H1 (cell line): Measurements from ENCODE around the gene PAXIP1. TPM values are rescaled to one million over a fixed set of nuclear protein-coding genes. Genes with fewer than 3 reads are reported as not detected.
A peak's percentile ranks its signal among the peaks of the same experiment; 100 is the strongest.
"Not testable (repeated sequence)": the region's sequence is repeated elsewhere in the genome, so short reads cannot be mapped to it uniquely, and the experiment has no call there.

ENCODE experiments used
- CTCF ChIA-PET: fragments of 300-600 bp; sonication (Branson Sonifier 250); formaldehyde crosslinking; loops from one replicate; lab custom pipeline; 2021; ENCODE audit not compliant: partially characterized antibody; lab: Charles Lee
- POLR2A ChIA-PET: fragments of 300-600 bp; sonication (Branson Sonifier 250); formaldehyde crosslinking; loops from one replicate; lab custom pipeline; 2021; ENCODE audit warnings: inconsistent platforms; ENCODE audit not compliant: partially characterized antibody; lab: Charles Lee
- DNase-seq, 2 experiments: peaks; one replicate each; pipeline versions ENCODE4 v3.0.0 to v3.0.0-alpha.2; 2010 to 2022; ENCODE audit warnings: low spot score in 2 of 2, low read depth in 1 of 2, mixed read lengths in 1 of 2
- FAIRE-seq: peaks from 2 replicates; lab custom pipeline; 2011; peaks lifted over from hg19 to GRCh38; lab: Jason Lieb, UNC
- H2AFZ ChIP-seq: 2 replicates; pipeline ENCODE4 v1.8.1; 2012; ENCODE audit warnings: low read length, inconsistent platforms
- H2AK5ac ChIP-seq: 2 replicates; pipeline ENCODE4 v1.6.1; 2013; ENCODE audit warnings: low read depth, low read length
- H2BK120ac ChIP-seq: replicated peaks from 2 replicates; pipeline ENCODE3; 2013; ENCODE audit warnings: low read depth, low read length, inconsistent platforms
- H2BK12ac ChIP-seq: 2 replicates; pipeline ENCODE4 v1.6.1; 2013; ENCODE audit warnings: low read depth, low read length
- H2BK15ac ChIP-seq: 2 replicates; pipeline ENCODE4 v1.6.1; 2013; ENCODE audit warnings: low read length
- H2BK20ac ChIP-seq: 2 replicates; pipeline ENCODE4 v1.6.1; 2013; ENCODE audit warnings: low read length
- H2BK5ac ChIP-seq: 2 replicates; pipeline ENCODE4 v1.6.1; 2013; ENCODE audit warnings: low read depth, low read length
- H3K14ac ChIP-seq: 2 replicates; pipeline ENCODE4 v1.6.1; 2013; ENCODE audit warnings: inconsistent platforms; ENCODE audit not compliant: insufficient read length
- H3K18ac ChIP-seq: 2 replicates; pipeline ENCODE4 v1.6.1; 2013; ENCODE audit warnings: low read length; ENCODE audit errors: extremely low read depth
- H3K23ac ChIP-seq: 2 replicates; pipeline ENCODE4 v1.6.1; 2013; ENCODE audit warnings: inconsistent platforms; ENCODE audit not compliant: insufficient read length
- H3K23me2 ChIP-seq: 2 replicates; pipeline ENCODE4 v1.6.1; 2013; ENCODE audit warnings: low read depth, low read length
- H3K27ac ChIP-seq: 2 replicates; pipeline ENCODE4 v1.6.1; 2011; ENCODE audit warnings: low read depth, low read length, inconsistent platforms
- H3K27me3 ChIP-seq, 4 experiments: replicated peaks in 1 of 4; 1 replicate in 1 of 4; 2 replicates in 3 of 4; pipeline versions ENCODE4 v1.6.1 to v1.8.1; 2011 to 2013; ENCODE audit warnings: low read length in 3 of 4, mild to moderate bottlenecking in 3 of 4, inconsistent platforms in 2 of 4, mixed read lengths in 2 of 4, moderate library complexity in 1 of 4; ENCODE audit not compliant: control insufficient read depth in 3 of 4, insufficient read depth in 3 of 4; ENCODE audit errors: extremely low read depth in 1 of 4
- H3K36me3 ChIP-seq, 4 experiments: 2 replicates each; pipeline versions ENCODE4 v1.6.1 to v1.8.1; 2011 to 2013; ENCODE audit warnings: mild to moderate bottlenecking in 4 of 4, low read length in 3 of 4, moderate library complexity in 2 of 4, control low read depth in 1 of 4, inconsistent platforms in 1 of 4; ENCODE audit not compliant: insufficient read depth in 4 of 4, control insufficient read depth in 2 of 4
- H3K4ac ChIP-seq: replicated peaks from 2 replicates; pipeline ENCODE3; 2013; ENCODE audit warnings: low read length, low read depth, mixed read lengths, inconsistent platforms; ENCODE audit not compliant: insufficient read length
- H3K4me1 ChIP-seq, 4 experiments: replicated peaks in 1 of 4; 1 replicate in 1 of 4; 2 replicates in 3 of 4; pipeline versions ENCODE4 v1.6.1 to v1.8.1; 2011 to 2013; ENCODE audit warnings: low read length in 3 of 4, inconsistent platforms in 2 of 4, mixed read lengths in 1 of 4; ENCODE audit not compliant: insufficient read depth in 4 of 4, control insufficient read depth in 3 of 4
- H3K4me2 ChIP-seq, 2 experiments: 2 replicates each; pipeline versions ENCODE4 v1.6.1 to v1.8.1; 2011 to 2013; ENCODE audit warnings: low read depth in 2 of 2, low read length in 2 of 2, control low read depth in 1 of 2, inconsistent platforms in 1 of 2, mild to moderate bottlenecking in 1 of 2; ENCODE audit not compliant: insufficient read depth in 1 of 2
- H3K4me3 ChIP-seq, 4 experiments: fragments of 200-600, 300-600 bp in 1 of 4; sonication (generic), shearing (Covaris generic), sonication (Bioruptor Twin) in 1 of 4; 2 replicates each; pipeline versions ENCODE4 v1.5.1 to v1.8.1; 2011 to 2016; ENCODE audit warnings: low read length in 4 of 4, low read depth in 3 of 4, control low read depth in 2 of 4, inconsistent platforms in 2 of 4, mild to moderate bottlenecking in 2 of 4, mixed read lengths in 1 of 4, moderate library complexity in 1 of 4; ENCODE audit not compliant: insufficient read depth in 2 of 4; ENCODE audit errors: extremely low read depth in 1 of 4
- H3K56ac ChIP-seq: replicated peaks from 2 replicates; pipeline ENCODE3; 2013; ENCODE audit warnings: low read depth, mild to moderate bottlenecking, mixed read lengths, low read length, inconsistent platforms; ENCODE audit not compliant: insufficient read length
- H3K79me1 ChIP-seq: 2 replicates; pipeline ENCODE4 v1.6.1; 2013; ENCODE audit warnings: low read depth, low read length, control low read depth
- H3K79me2 ChIP-seq, 2 experiments: 2 replicates each; pipeline versions ENCODE4 v1.6.1 to v1.8.1; 2012 to 2013; ENCODE audit warnings: low read length in 2 of 2, mild to moderate bottlenecking in 2 of 2, inconsistent platforms in 1 of 2; ENCODE audit not compliant: insufficient read depth in 2 of 2, control insufficient read depth in 1 of 2
- H3K9ac ChIP-seq, 4 experiments: replicated peaks in 1 of 4; 1 replicate in 1 of 4; 2 replicates in 3 of 4; pipeline versions ENCODE4 v1.6.1 to v1.8.1; 2011 to 2013; ENCODE audit warnings: low read depth in 3 of 4, low read length in 3 of 4, control low read depth in 2 of 4, mild to moderate bottlenecking in 2 of 4, moderate library complexity in 2 of 4, inconsistent platforms in 1 of 4; ENCODE audit errors: extremely low read depth in 1 of 4
- H3K9me3 ChIP-seq, 2 experiments: 2 replicates each; pipeline versions ENCODE4 v1.6.1 to v1.8.1; 2012 to 2013; ENCODE audit warnings: mild to moderate bottlenecking in 2 of 2, moderate library complexity in 2 of 2, control low read depth in 1 of 2, inconsistent platforms in 1 of 2, low read depth in 1 of 2, low read length in 1 of 2, mixed read lengths in 1 of 2; ENCODE audit not compliant: insufficient read depth in 2 of 2
- H4K20me1 ChIP-seq, 2 experiments: replicated peaks in 1 of 2; 2 replicates each; pipeline versions ENCODE3 to v1.8.1; 2011 to 2013; ENCODE audit warnings: inconsistent platforms in 2 of 2, low read length in 2 of 2, mild to moderate bottlenecking in 1 of 2; ENCODE audit not compliant: insufficient read depth in 2 of 2, control insufficient read depth in 1 of 2
- H4K5ac ChIP-seq: 2 replicates; pipeline ENCODE4 v1.6.1; 2013; ENCODE audit warnings: low read length, low read depth, mixed read lengths, inconsistent platforms; ENCODE audit not compliant: insufficient read length
- H4K8ac ChIP-seq: 2 replicates; pipeline ENCODE4 v1.8.0; 2013; ENCODE audit warnings: mild to moderate bottlenecking, moderate library complexity, low read length, inconsistent platforms; ENCODE audit not compliant: insufficient read depth; ENCODE audit errors: extremely low read depth
- H4K91ac ChIP-seq: replicated peaks from 2 replicates; pipeline ENCODE3; 2013; ENCODE audit warnings: low read length, mixed read lengths, inconsistent platforms; ENCODE audit not compliant: insufficient read length
- WGBS, 2 experiments: shearing (Covaris generic) in 1 of 2; methylation state at CpG; one replicate each; pipeline versions ENCODE4 v1.1.6 to v1.1.7; 2013 to 2015; ENCODE audit warnings: low lambda C conversion rate in 2 of 2, mixed read lengths in 2 of 2, inconsistent platforms in 1 of 2, low coverage in 1 of 2, missing lambda C conversion rate in 1 of 2; ENCODE audit not compliant: insufficient replicate concordance in 2 of 2, insufficient coverage in 1 of 2, insufficient read length in 1 of 2; ENCODE audit errors: extremely low coverage in 1 of 2, missing lambda C conversion rate in 1 of 2; 5-methylcytosine and 5-hydroxymethylcytosine counted together
- polyA plus RNA-seq, 7 experiments: library from polyadenylated mRNA; depleted of rRNA in 3 of 7; stranded (reverse) in 5 of 7; unstranded in 2 of 7; fragments of >200 nt in 5 of 7; fragments of 200-250 nt in 2 of 7; gene quantifications; 1 replicate in 5 of 7; 2 replicates in 1 of 7; 4 replicates in 1 of 7; pipeline versions ENCODE4 v1.2.1 to v1.2.3, GENCODE V29; 2011 to 2013; ENCODE audit warnings: missing spikeins in 2 of 7, mixed read lengths in 2 of 7
- total RNA-seq: library from RNA; stranded (reverse); fragmentation: NEBNext Ultra II Directional; extraction: Animal tissue kit (Norgen Biotek cat#: 25700); gene quantifications from 2 replicates; pipeline ENCODE4 v1.2.1, GENCODE V29; 2021

Gene PAXIP1
- total and polyA plus RNA-seq, 2 of the 8 experiments (the other 6 are each of a cell fraction or from before 2014, with no cell fraction given), result 32.4 to 32.8 TPM

DNA sequence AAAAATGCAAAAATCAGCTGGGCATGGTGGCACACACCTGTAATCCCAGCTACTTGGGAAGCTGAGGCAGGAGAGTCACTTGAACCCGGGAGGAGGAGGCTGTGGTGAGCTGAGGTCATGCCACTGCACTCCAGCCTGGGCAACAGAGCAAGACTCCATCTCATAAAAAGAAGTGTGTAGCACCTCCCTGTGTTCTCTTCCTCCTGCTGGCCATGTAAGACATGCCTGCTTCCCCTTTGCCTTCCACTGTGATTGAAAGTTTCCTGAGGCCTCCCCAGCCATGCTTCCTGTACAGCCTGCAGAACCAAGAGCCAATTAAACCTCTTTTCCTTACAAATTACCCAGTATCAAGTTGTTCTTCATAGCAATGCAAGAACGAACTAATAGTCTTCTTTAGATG, 80.5 kb downstream of the PAXIP1 start:
- H2BK5ac ChIP-seq, H3K9me3 ChIP-seq, FAIRE-seq, H2AK5ac ChIP-seq, H3K14ac ChIP-seq, H2AFZ ChIP-seq, H2BK120ac ChIP-seq, H2BK20ac ChIP-seq, H3K4ac ChIP-seq, H3K79me1 ChIP-seq, H3K23me2 ChIP-seq, H3K4me2 ChIP-seq, H3K27me3 ChIP-seq, H4K91ac ChIP-seq, H2BK15ac ChIP-seq, H4K5ac ChIP-seq, H3K79me2 ChIP-seq, H3K18ac ChIP-seq, H4K20me1 ChIP-seq, POLR2A ChIA-PET, H3K9ac ChIP-seq, H2BK12ac ChIP-seq, H4K8ac ChIP-seq, H3K27ac ChIP-seq, H3K4me1 ChIP-seq, H3K36me3 ChIP-seq, H3K23ac ChIP-seq, H3K56ac ChIP-seq, H3K4me3 ChIP-seq: not testable (repeated sequence)
- 81% methylated on average over 2 of the region's 2 CpGs; no CpG with 5 or more reads in 1 of the 2 experiments for WGBS, 2 experiments
- DNase-seq, result peak in 1 of 2 experiments; percentile 8
- CTCF ChIA-PET, result interaction anchor here (2.1 to 2.9 kb wide), 2 partner anchors 8 to 30 kb away, joined by 9 to 19 read pairs; no protein-coding TSS in a partner anchor
